MCF 10A (cell line): Measurements from ENCODE around the gene TMEM87A. TPM values are rescaled to one million over a fixed set of nuclear protein-coding genes. Genes with fewer than 3 reads are reported as not detected.
A peak's percentile ranks its signal among the peaks of the same experiment; 100 is the strongest.

Experiments used
- BruUV-seq: library from RNA; stranded (reverse); fragments of 400-500 nt; replicated peaks from 2 replicates; lab custom pipeline; 2021; lab: Mats Ljungman, UMichigan
- CTCF ChIA-PET: fragments of 300-600 bp; sonication (Branson Sonifier 250); formaldehyde crosslinking; extraction: SDS; loops from one replicate; lab custom pipeline; 2021; ENCODE audit warnings: antibody characterized with exemption, inconsistent platforms; lab: Yijun Ruan, JAX
- POLR2A ChIA-PET: fragments of 300-600, 350-650 bp; sonication (Branson Sonifier 250); formaldehyde crosslinking; extraction: SDS; loops from one replicate; lab custom pipeline; 2020; ENCODE audit warnings: antibody characterized with exemption, inconsistent platforms; lab: Yijun Ruan, JAX
- DNase-seq: peaks from one replicate; pipeline ENCODE4 v3.0.0-alpha.2; 2018; ENCODE audit not compliant: unreplicated experiment
- H3K27ac Mint-ChIP-seq: one replicate; pipeline ENCODE4 v1.8.0; 2022; ENCODE audit warnings: mild to moderate bottlenecking, low read depth, mixed read lengths; ENCODE audit not compliant: unreplicated experiment
- H3K27me3 Mint-ChIP-seq: one replicate; pipeline ENCODE4 v1.8.0; 2022; ENCODE audit warnings: mixed read lengths; ENCODE audit not compliant: insufficient read depth, unreplicated experiment
- H3K36me3 Mint-ChIP-seq: one replicate; pipeline ENCODE4 v1.8.0; 2022; ENCODE audit warnings: mild to moderate bottlenecking, moderate library complexity, mixed read lengths; ENCODE audit not compliant: insufficient read depth, unreplicated experiment
- H3K4me1 Mint-ChIP-seq: one replicate; pipeline ENCODE4 v1.8.0; 2022; ENCODE audit warnings: mixed read lengths; ENCODE audit not compliant: insufficient read depth, unreplicated experiment
- H3K4me3 Mint-ChIP-seq: one replicate; pipeline ENCODE4 v1.8.0; 2022; ENCODE audit warnings: mild to moderate bottlenecking, moderate library complexity, mixed read lengths; ENCODE audit not compliant: unreplicated experiment
- H3K9me3 Mint-ChIP-seq: one replicate; pipeline ENCODE4 v1.8.0; 2022; ENCODE audit warnings: mixed read lengths; ENCODE audit not compliant: unreplicated experiment
- CTCF ChIP-seq: fragments of 200-600 bp; IDR thresholded peaks from one replicate; pipeline ENCODE4 v1.8.0; 2022; ENCODE audit warnings: antibody characterized with exemption, mild to moderate bottlenecking; ENCODE audit not compliant: unreplicated experiment
- intact Hi-C: fragments of 100-400 bp; cut with micrococcal nuclease; formaldehyde crosslinking; loops from 2 replicates; pipeline ENCODE4 v1.14.1; 2022
- total RNA-seq: library from RNA; stranded (reverse); gene quantifications from 2 replicates; pipeline ENCODE4 v1.2.3, GENCODE V29; 2022

TMEM87A gene
- total RNA-seq, 1 experiment from 2014 or later = 51.3 TPM

- no peaks in the 10 kb centered on the region for H3K4me1 Mint-ChIP-seq
- no peaks in the 10 kb centered on the region for H3K27me3 Mint-ChIP-seq
- H3K4me3 Mint-ChIP-seq = no peak overlapping the region
- BruUV-seq = no TSS peak
- intact Hi-C loops = no loop called here
- ChIA-PET POLR2A (interaction anchor here (1.3 to 1.9 kb wide), 2 partner anchors 9 to 42 kb away, joined by 3 to 19 read pairs; partner anchors contain the start of genes PLA2G4F and VPS39), CTCF (interaction anchor here (0.6 kb wide), 1 partner anchor 169 kb away, joined by 3 read pairs; no protein-coding TSS in a partner anchor)
- H3K9me3 Mint-ChIP-seq = no peaks in the 10 kb centered on the region
- DNase-seq = no peak
- H3K27ac Mint-ChIP-seq = no peak overlapping the region
- no peak for TF ChIP-seq CTCF
- H3K36me3 Mint-ChIP-seq = peaks cover 64% of the 10 kb centered on the region
Measured at GRCh38 chr15:42198516-42198915, 74.7 kb downstream of the TMEM87A start.

- Mint-ChIP-seq H3K27me3 (no peaks in the 10 kb centered on the region), H3K4me3 (no peak overlapping the region), H3K9me3 (no peaks in the 10 kb centered on the region), H3K4me1 (no peaks in the 10 kb centered on the region), H3K27ac (no peak overlapping the region), H3K36me3 (peaks cover 71% of the 10 kb centered on the region)
- BruUV-seq = no TSS peak
- peak; percentile 96 for DNase-seq
- CTCF ChIA-PET = no interaction called here
- intact Hi-C loops = no loop called here
- TF ChIP-seq CTCF = no peak
- POLR2A ChIA-PET = interaction anchor here (0.7 to 3.6 kb wide), 5 partner anchors 10 to 78 kb away, joined by 3 to 17 read pairs (median 4); partner anchors contain the start of genes GANC, TMEM87A and VPS39
Measured at GRCh38 chr15:42194513-42194912, 78.7 kb downstream of the TMEM87A start.

- intact Hi-C loops = no loop called here
- no peak overlapping the region for H3K4me3 Mint-ChIP-seq
- no peak overlapping the region for H3K27ac Mint-ChIP-seq
- no peaks in the 10 kb centered on the region for H3K4me1 Mint-ChIP-seq
- peaks cover 76% of the 10 kb centered on the region for H3K36me3 Mint-ChIP-seq
- CTCF ChIA-PET = no interaction called here
- H3K9me3 Mint-ChIP-seq = no peaks in the 10 kb centered on the region
- POLR2A ChIA-PET = interaction anchor here (0.6 to 3.6 kb wide), 4 partner anchors 9 to 888 kb away, joined by 3 to 17 read pairs (median 4); partner anchors contain the start of genes GANC, TMEM87A and VPS39
- TF ChIP-seq CTCF = no peak
- BruUV-seq = no TSS peak
- no peaks in the 10 kb centered on the region for H3K27me3 Mint-ChIP-seq
- DNase-seq = no peak
Measured at GRCh38 chr15:42193383-42193782, 79.8 kb downstream of the TMEM87A start.

- ChIA-PET POLR2A (interaction anchor here (3.6 kb wide), 1 partner anchor 16 kb away, joined by 17 read pairs; the partner anchor contains the start of gene VPS39), CTCF (no interaction called here)
- Mint-ChIP-seq H3K4me3 (no peak overlapping the region), H3K4me1 (no peaks in the 10 kb centered on the region), H3K36me3 (peaks cover 76% of the 10 kb centered on the region), H3K9me3 (no peaks in the 10 kb centered on the region), H3K27me3 (no peaks in the 10 kb centered on the region), H3K27ac (no peak overlapping the region)
- no TSS peak for BruUV-seq
- no peak for DNase-seq
- intact Hi-C loops = no loop called here
- TF ChIP-seq CTCF = no peak
Measured at GRCh38 chr15:42191610-42192346, 81.5 kb downstream of the TMEM87A start.
